HepG2 (cell line): Measurements from ENCODE around the gene P2RY6. TPM values are rescaled to one million over a fixed set of nuclear protein-coding genes. Genes with fewer than 3 reads are reported as not detected.

Experiments used
- KDM1A ChIP-seq: IDR thresholded peaks from 2 replicates; pipeline ENCODE4 v1.6.1; 2016; ENCODE audit warnings: missing compliant biosample characterization
- KLF15 ChIP-seq: sonication (generic); formaldehyde crosslinking; IDR thresholded peaks from 2 replicates; pipeline ENCODE4 v1.8.1; 2023; ENCODE audit warnings: borderline replicate concordance, mild to moderate bottlenecking, inconsistent platforms, missing genetic modification reagents, mixed read lengths
- NR2F1 ChIP-seq, 2 experiments: fragments of 450-650 bp in 1 of 2; formaldehyde crosslinking in 1 of 2; IDR thresholded peaks; 2 replicates each; pipeline versions ENCODE4 v1.5.0 to v1.6.1; 2016 to 2020; ENCODE audit warnings: mild to moderate bottlenecking in 1 of 2, missing compliant biosample characterization in 1 of 2, missing genetic modification reagents in 1 of 2, moderate library complexity in 1 of 2
- NR2F6 ChIP-seq, 2 experiments: IDR thresholded peaks; 2 replicates each; pipeline ENCODE4 v1.6.1; 2016; ENCODE audit warnings: antibody characterized with exemption in 1 of 2, mild to moderate bottlenecking in 1 of 2
- RCOR2 ChIP-seq: IDR thresholded peaks from 2 replicates; pipeline ENCODE4 v1.6.1; 2016; ENCODE audit warnings: missing biosample characterization, missing genetic modification reagents
- SPEN ChIP-seq: sonication (generic); formaldehyde crosslinking; IDR thresholded peaks from 2 replicates; pipeline ENCODE4 v1.5.1; 2020; ENCODE audit warnings: low read depth, mild to moderate bottlenecking, missing genetic modification reagents
- ZFP36 ChIP-seq: fragments of 150-350 bp; IDR thresholded peaks from 2 replicates; pipeline ENCODE4 v1.6.1; 2018; ENCODE audit warnings: borderline replicate concordance, low read length, low read depth; ENCODE audit not compliant: partially characterized antibody
- ZNF121 ChIP-seq: sonication (generic); formaldehyde crosslinking; IDR thresholded peaks from 2 replicates; pipeline ENCODE4 v1.5.0; 2020; ENCODE audit warnings: mild to moderate bottlenecking, missing genetic modification reagents
- ZNF24 ChIP-seq: fragments of 450-650 bp; IDR thresholded peaks from 2 replicates; pipeline ENCODE4 v1.6.1; 2017; ENCODE audit warnings: antibody characterized with exemption, mild to moderate bottlenecking
- ZNF260 ChIP-seq: sonication (generic); formaldehyde crosslinking; IDR thresholded peaks from 2 replicates; pipeline ENCODE4 v1.4.0; 2020; ENCODE audit warnings: missing genetic modification reagents, low read depth, mild to moderate bottlenecking, borderline replicate concordance
- ZSCAN20 ChIP-seq: sonication (generic); formaldehyde crosslinking; IDR thresholded peaks from 2 replicates; pipeline ENCODE4 v1.4.0; 2020; ENCODE audit warnings: missing genetic modification reagents, mild to moderate bottlenecking, borderline replicate concordance
- polyA plus RNA-seq, 8 experiments: library from polyadenylated mRNA; depleted of rRNA in 3 of 8; stranded (reverse) in 7 of 8; unstranded in 1 of 8; fragments of >200 nt; fragmentation: Illumina TruSeq in 4 of 8; extraction: Trizol in 4 of 8; gene quantifications; 2 replicates each; pipeline versions ENCODE4 v1.2.1 to v1.2.3, GENCODE V29; 2011 to 2016; ENCODE audit warnings: low read depth in 4 of 8, missing spikeins in 1 of 8, mixed read lengths in 1 of 8; ENCODE audit not compliant: insufficient read depth in 1 of 8
- total RNA-seq, 5 experiments: library from RNA; depleted of rRNA; stranded (reverse); fragments of >200 nt; fragmentation: Illumina TruSeq; extraction: Trizol; gene quantifications; 2 replicates each; pipeline ENCODE4 v1.2.3, GENCODE V29; 2016; ENCODE audit warnings: low read depth in 1 of 5
- TF ChIP-seq, protein P1 (sequence below): sonication (generic); formaldehyde crosslinking; conservative IDR thresholded peaks from 2 replicates; pipeline ENCODE4 v1.5.0; 2020; ENCODE audit warnings: missing genetic modification reagents
- TF ChIP-seq, protein P2 (sequence below): sonication (generic); formaldehyde crosslinking; IDR thresholded peaks from 2 replicates; pipeline ENCODE4 v1.4.0; 2020; ENCODE audit warnings: mild to moderate bottlenecking, low read depth, missing genetic modification reagents
- TF ChIP-seq, protein P3 (sequence below): sonication (generic); formaldehyde crosslinking; IDR thresholded peaks from 2 replicates; pipeline ENCODE4 v1.4.0; 2020; ENCODE audit warnings: mild to moderate bottlenecking, missing genetic modification reagents
- TF ChIP-seq, protein P4 (sequence below): sonication (generic); formaldehyde crosslinking; IDR thresholded peaks from 2 replicates; pipeline ENCODE4 v1.4.0; 2020; ENCODE audit warnings: mild to moderate bottlenecking, missing genetic modification reagents
- TF ChIP-seq, protein P5 (sequence below): sonication (generic); formaldehyde crosslinking; conservative IDR thresholded peaks from 2 replicates; pipeline ENCODE4 v1.4.0; 2020; ENCODE audit warnings: missing genetic modification reagents
- TF ChIP-seq, protein P6 (sequence below): sonication (generic); formaldehyde crosslinking; conservative IDR thresholded peaks from 2 replicates; pipeline ENCODE4 v1.4.0; 2020; ENCODE audit warnings: missing genetic modification reagents

Gene P2RY6
- total and polyA plus RNA-seq, 2 of the 13 experiments (the other 11 are each of a cell fraction or from before 2014, with no cell fraction given): 0.09 to 0.29 TPM

DNA sequence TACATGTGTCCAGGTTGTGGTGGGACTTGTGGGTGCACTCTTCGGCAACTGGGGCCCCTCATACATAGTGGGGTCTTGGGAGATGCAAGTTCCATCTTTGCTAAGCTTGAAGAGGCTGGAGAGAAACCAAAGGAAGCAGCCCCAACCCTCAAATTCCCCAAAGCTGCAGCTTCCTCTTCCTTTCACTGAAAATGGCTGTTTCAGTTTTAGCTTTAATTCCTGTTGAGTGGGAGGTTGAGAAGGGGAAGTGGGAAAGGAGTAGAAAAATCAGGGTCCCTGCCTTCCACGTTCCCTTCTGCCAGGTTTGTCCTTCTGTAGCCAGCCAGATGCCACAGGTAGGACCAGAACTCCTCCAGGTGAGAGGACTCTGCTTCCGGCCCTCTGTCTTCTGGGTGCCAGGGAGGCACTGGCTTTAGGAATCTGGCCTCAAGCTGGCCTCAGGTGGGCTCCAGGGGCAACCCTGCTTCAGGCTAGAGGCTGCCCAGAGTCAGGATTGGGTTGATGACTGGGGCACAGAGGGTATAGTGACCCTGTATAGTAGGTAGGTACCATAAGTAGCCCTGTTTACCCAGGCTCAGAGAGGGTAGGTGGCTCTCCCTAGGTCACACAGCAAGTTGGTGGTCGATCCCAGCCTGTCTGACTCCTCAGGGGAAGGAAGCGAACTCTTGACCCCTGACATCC, 16.2 kb downstream of the P2RY6 start (continued):
- TF ChIP-seq ZSCAN20 (CRISPR knock-in tag): no peak
- 0 out of 4 replicates have a peak, but pooled peaks of 1 of the 2 experiments have one; percentile 28 for TF ChIP-seq NR2F1 (CRISPR knock-in tag; IDR thresholded peaks at IDR 0.05)
- TF ChIP-seq ZNF121 (CRISPR knock-in tag): 0 out of 2 replicates have a peak, but pooled peaks have one; percentile 16
- peak; percentile 62; the same call in 1 of the 2 replicates for TF ChIP-seq KDM1A (CRISPR knock-in tag)
- TF ChIP-seq, protein P1, sequence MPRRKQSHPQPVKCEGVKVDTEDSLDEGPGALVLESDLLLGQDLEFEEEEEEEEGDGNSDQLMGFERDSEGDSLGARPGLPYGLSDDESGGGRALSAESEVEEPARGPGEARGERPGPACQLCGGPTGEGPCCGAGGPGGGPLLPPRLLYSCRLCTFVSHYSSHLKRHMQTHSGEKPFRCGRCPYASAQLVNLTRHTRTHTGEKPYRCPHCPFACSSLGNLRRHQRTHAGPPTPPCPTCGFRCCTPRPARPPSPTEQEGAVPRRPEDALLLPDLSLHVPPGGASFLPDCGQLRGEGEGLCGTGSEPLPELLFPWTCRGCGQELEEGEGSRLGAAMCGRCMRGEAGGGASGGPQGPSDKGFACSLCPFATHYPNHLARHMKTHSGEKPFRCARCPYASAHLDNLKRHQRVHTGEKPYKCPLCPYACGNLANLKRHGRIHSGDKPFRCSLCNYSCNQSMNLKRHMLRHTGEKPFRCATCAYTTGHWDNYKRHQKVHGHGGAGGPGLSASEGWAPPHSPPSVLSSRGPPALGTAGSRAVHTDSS (CRISPR knock-in tag): no peak
- TF ChIP-seq, protein P2, sequence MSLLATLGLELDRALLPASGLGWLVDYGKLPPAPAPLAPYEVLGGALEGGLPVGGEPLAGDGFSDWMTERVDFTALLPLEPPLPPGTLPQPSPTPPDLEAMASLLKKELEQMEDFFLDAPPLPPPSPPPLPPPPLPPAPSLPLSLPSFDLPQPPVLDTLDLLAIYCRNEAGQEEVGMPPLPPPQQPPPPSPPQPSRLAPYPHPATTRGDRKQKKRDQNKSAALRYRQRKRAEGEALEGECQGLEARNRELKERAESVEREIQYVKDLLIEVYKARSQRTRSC: no peak
- TF ChIP-seq, protein P3, sequence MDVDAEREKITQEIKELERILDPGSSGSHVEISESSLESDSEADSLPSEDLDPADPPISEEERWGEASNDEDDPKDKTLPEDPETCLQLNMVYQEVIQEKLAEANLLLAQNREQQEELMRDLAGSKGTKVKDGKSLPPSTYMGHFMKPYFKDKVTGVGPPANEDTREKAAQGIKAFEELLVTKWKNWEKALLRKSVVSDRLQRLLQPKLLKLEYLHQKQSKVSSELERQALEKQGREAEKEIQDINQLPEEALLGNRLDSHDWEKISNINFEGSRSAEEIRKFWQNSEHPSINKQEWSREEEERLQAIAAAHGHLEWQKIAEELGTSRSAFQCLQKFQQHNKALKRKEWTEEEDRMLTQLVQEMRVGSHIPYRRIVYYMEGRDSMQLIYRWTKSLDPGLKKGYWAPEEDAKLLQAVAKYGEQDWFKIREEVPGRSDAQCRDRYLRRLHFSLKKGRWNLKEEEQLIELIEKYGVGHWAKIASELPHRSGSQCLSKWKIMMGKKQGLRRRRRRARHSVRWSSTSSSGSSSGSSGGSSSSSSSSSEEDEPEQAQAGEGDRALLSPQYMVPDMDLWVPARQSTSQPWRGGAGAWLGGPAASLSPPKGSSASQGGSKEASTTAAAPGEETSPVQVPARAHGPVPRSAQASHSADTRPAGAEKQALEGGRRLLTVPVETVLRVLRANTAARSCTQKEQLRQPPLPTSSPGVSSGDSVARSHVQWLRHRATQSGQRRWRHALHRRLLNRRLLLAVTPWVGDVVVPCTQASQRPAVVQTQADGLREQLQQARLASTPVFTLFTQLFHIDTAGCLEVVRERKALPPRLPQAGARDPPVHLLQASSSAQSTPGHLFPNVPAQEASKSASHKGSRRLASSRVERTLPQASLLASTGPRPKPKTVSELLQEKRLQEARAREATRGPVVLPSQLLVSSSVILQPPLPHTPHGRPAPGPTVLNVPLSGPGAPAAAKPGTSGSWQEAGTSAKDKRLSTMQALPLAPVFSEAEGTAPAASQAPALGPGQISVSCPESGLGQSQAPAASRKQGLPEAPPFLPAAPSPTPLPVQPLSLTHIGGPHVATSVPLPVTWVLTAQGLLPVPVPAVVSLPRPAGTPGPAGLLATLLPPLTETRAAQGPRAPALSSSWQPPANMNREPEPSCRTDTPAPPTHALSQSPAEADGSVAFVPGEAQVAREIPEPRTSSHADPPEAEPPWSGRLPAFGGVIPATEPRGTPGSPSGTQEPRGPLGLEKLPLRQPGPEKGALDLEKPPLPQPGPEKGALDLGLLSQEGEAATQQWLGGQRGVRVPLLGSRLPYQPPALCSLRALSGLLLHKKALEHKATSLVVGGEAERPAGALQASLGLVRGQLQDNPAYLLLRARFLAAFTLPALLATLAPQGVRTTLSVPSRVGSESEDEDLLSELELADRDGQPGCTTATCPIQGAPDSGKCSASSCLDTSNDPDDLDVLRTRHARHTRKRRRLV (CRISPR knock-in tag): no peak
- TF ChIP-seq RCOR2 (CRISPR knock-in tag): 0 out of 2 replicates have a peak, but pooled peaks have one; percentile 11
- TF ChIP-seq SPEN: no peak
- no peak for TF ChIP-seq NR2F6 (IDR thresholded peaks at IDR 0.05)
- peak; percentile 53; the same call in 1 of the 2 replicates for TF ChIP-seq NR2F6 (CRISPR knock-in tag; IDR thresholded peaks at IDR 0.05)
- peak; percentile 80 for TF ChIP-seq ZFP36
- TF ChIP-seq, protein P4, sequence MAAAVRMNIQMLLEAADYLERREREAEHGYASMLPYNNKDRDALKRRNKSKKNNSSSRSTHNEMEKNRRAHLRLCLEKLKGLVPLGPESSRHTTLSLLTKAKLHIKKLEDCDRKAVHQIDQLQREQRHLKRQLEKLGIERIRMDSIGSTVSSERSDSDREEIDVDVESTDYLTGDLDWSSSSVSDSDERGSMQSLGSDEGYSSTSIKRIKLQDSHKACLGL (CRISPR knock-in tag): no peak
- no peak for TF ChIP-seq ZNF260
- TF ChIP-seq, protein P5, sequence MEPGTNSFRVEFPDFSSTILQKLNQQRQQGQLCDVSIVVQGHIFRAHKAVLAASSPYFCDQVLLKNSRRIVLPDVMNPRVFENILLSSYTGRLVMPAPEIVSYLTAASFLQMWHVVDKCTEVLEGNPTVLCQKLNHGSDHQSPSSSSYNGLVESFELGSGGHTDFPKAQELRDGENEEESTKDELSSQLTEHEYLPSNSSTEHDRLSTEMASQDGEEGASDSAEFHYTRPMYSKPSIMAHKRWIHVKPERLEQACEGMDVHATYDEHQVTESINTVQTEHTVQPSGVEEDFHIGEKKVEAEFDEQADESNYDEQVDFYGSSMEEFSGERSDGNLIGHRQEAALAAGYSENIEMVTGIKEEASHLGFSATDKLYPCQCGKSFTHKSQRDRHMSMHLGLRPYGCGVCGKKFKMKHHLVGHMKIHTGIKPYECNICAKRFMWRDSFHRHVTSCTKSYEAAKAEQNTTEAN (CRISPR knock-in tag): no peak
- TF ChIP-seq, protein P6, sequence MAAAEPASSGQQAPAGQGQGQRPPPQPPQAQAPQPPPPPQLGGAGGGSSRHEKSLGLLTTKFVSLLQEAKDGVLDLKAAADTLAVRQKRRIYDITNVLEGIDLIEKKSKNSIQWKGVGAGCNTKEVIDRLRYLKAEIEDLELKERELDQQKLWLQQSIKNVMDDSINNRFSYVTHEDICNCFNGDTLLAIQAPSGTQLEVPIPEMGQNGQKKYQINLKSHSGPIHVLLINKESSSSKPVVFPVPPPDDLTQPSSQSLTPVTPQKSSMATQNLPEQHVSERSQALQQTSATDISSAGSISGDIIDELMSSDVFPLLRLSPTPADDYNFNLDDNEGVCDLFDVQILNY (CRISPR knock-in tag): no peak
- TF ChIP-seq ZNF24: no peak
- no peak for TF ChIP-seq KLF15 (CRISPR knock-in tag)
